Ureter (tissue), 1 donor: ENCODE measurements around the gene GSTM3. TPM values are rescaled to one million over a fixed set of nuclear protein-coding genes. Genes with fewer than 3 reads are reported as not detected.
"Not testable (repeated sequence)": the region's sequence is repeated elsewhere in the genome, so short reads cannot be mapped to it uniquely, and the experiment has no call there.

Experiments
- DNase-seq: peaks from one replicate; pipeline ENCODE4 v3.0.0-alpha.2; 2020; ENCODE audit warnings: low spot score
- total RNA-seq: library from RNA; stranded (reverse); gene quantifications from one replicate; pipeline ENCODE4 v1.2.4, GENCODE V29; 2023
- donor health status: DM: yes; HTN: yes; CAD: no.

GSTM3 gene
- total RNA-seq, 1 donor from 2014 or later: 55.6 TPM

- DNase-seq: no peak
Measured at GRCh38 chr1:109775398-109775797, 34.6 kb upstream of the GSTM3 start.

GRCh38 chr1:109773900-109774485 is 33.2 kb upstream of the GSTM3 start:
- no peak for DNase-seq

- peak; percentile 88 for DNase-seq
Measured at GRCh38 chr1:109773203-109773899, 32.5 kb upstream of the GSTM3 start.

GRCh38 chr1:109772658-109773202 is 31.9 kb upstream of the GSTM3 start:
- DNase-seq: no peak

GRCh38 chr1:109771712-109772657 is 31.1 kb upstream of the GSTM3 start:
- DNase-seq: no peak

GRCh38 chr1:109770331-109771095 is 29.7 kb upstream of the GSTM3 start:
- DNase-seq: no peak

GRCh38 chr1:109769330-109770078 is 28.7 kb upstream of the GSTM3 start:
- DNase-seq: no peak

GRCh38 chr1:109768820-109769219 is 28.0 kb upstream of the GSTM3 start:
- no peak for DNase-seq

- DNase-seq: no peak
Measured at GRCh38 chr1:109768335-109768650, 27.5 kb upstream of the GSTM3 start.

GRCh38 chr1:109767637-109768334 is 26.9 kb upstream of the GSTM3 start:
- DNase-seq: no peak

- DNase-seq: not testable (repeated sequence)
Measured at GRCh38 chr1:109766991-109767636, 26.3 kb upstream of the GSTM3 start.

- DNase-seq: peak; percentile 38
Measured at GRCh38 chr1:109765896-109766615, 25.2 kb upstream of the GSTM3 start.

- DNase-seq: no peak
Measured at GRCh38 chr1:109765483-109765815, 24.6 kb upstream of the GSTM3 start.

- peak; percentile 36 for DNase-seq
Measured at GRCh38 chr1:109764561-109765482, 24.0 kb upstream of the GSTM3 start.

GRCh38 chr1:109763646-109764415 is 23.0 kb upstream of the GSTM3 start, which contains the start of gene EPS8L3:
Gene EPS8L3, minus strand, starts transcription at chr1:109763923. Its CDS starts 2,174 bp downstream, at chr1:109761749.
- peak; percentile 41 for DNase-seq

GRCh38 chr1:109762821-109763645 is 22.2 kb upstream of the GSTM3 start:
- DNase-seq: peak; percentile 59
